Karpas-422 (cell line): ENCODE measurements around the gene TMED4. TPM values are rescaled to one million over a fixed set of nuclear protein-coding genes. Genes with fewer than 3 reads are reported as not detected.

Experiments used
- DNase-seq: peaks from one replicate; pipeline ENCODE4 v3.0.0-alpha.2; 2015
- H2AFZ ChIP-seq: fragments of 200-600 bp; sonication (generic); 2 replicates; pipeline ENCODE4 v1.6.1; 2014; ENCODE audit warnings: antibody characterized with exemption, low read length, mixed read lengths
- H3K27ac ChIP-seq: fragments of 200-600 bp; sonication (generic); 2 replicates; pipeline ENCODE4 v1.5.1; 2014; ENCODE audit warnings: mild to moderate bottlenecking, low read length, moderate library complexity
- H3K27me3 ChIP-seq: fragments of 200-600 bp; sonication (generic); 2 replicates; pipeline ENCODE4 v1.6.1; 2014; ENCODE audit warnings: low read length, mixed read lengths
- H3K36me3 ChIP-seq: fragments of 200-600 bp; sonication (generic); 2 replicates; pipeline ENCODE4 v1.6.1; 2014; ENCODE audit warnings: low read length, mixed read lengths; ENCODE audit not compliant: insufficient read depth
- H3K4me1 ChIP-seq: fragments of 200-600 bp; sonication (generic); 2 replicates; pipeline ENCODE4 v1.6.1; 2014; ENCODE audit warnings: mild to moderate bottlenecking, low read length, mixed read lengths
- H3K4me2 ChIP-seq: fragments of 200-600 bp; sonication (generic); 2 replicates; pipeline ENCODE4 v1.6.1; 2014; ENCODE audit warnings: low read length, low read depth, mild to moderate bottlenecking; ENCODE audit not compliant: poor library complexity, severe bottlenecking
- H3K4me3 ChIP-seq: fragments of 200-600 bp; sonication (generic); 2 replicates; pipeline ENCODE4 v1.5.1; 2014; ENCODE audit warnings: mild to moderate bottlenecking, antibody characterized with exemption, low read length, mixed read lengths
- H3K79me2 ChIP-seq: fragments of 200-600 bp; sonication (generic); 2 replicates; pipeline ENCODE4 v1.6.1; 2014; ENCODE audit warnings: mild to moderate bottlenecking, low read length, mixed read lengths
- H3K9ac ChIP-seq: fragments of 200-600 bp; sonication (generic); 2 replicates; pipeline ENCODE4 v1.6.0; 2014; ENCODE audit warnings: low read length
- H3K9me2 ChIP-seq: fragments of 200-600 bp; sonication (generic), shearing (Covaris generic); replicated peaks from 2 replicates; pipeline ENCODE4 v1.6.0; 2014; ENCODE audit warnings: mild to moderate bottlenecking, low read length, moderate library complexity; ENCODE audit not compliant: insufficient read depth
- H3K9me3 ChIP-seq: fragments of 300-700, 200-600 bp; sonication (generic); 2 replicates; pipeline ENCODE4 v1.6.1; 2014; ENCODE audit warnings: low read length, mixed read lengths
- H4K20me1 ChIP-seq: fragments of 200-600 bp; sonication (generic); 2 replicates; pipeline ENCODE4 v1.6.1; 2014; ENCODE audit warnings: mild to moderate bottlenecking, antibody characterized with exemption, low read length, low read depth; ENCODE audit not compliant: insufficient read depth
- total RNA-seq: library from RNA; depleted of rRNA; stranded (reverse); fragments of >200 nt; shearing (Covaris generic); gene quantifications from 2 replicates; pipeline ENCODE4 v1.2.3, GENCODE V29; 2014; ENCODE audit warnings: low replicate concordance; rRNA removed

TMED4 gene
- 62.0 and 66.2 TPM in 2 replicates for total RNA-seq

DNA sequence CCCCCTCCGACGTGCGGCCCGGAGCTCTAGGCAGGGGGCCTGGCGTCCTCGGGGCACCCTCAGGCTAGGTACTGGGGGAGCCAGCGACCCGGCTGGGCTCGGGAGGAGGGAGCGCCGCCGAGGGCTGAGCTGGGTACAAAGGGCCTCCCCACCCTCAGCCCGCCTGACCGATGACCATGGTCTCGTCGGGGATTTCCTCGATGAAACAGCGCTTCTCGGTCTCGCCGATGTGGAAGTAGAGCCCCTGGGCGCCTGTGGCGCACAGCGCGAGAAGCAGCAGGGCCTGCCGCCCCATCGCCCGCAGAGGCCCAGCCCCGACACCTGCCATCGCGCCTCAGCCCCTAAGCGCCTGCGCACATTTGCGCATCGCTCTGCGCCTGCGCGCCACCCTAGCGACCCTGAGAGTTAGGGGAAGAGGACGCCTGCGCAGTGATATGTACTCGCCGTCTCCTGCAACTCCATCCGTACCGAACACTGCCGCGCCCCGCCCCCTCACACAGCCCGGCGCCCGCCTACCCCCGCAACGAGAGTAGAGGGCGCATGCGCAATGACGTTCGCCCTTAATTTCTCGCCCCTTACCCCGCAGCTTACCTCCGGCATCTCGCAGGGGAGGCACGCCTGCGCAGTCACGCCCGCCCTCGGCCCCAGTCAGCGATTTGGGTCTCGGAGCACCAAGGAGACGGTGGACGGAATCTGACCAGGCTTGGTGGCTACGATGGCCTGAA lies at the start of gene TMED4:
TMED4 (minus strand) TSS at position 353 of the 725 bp plus-strand sequence; CDS start at position 328, 25 bp downstream.
- H3K9me2 ChIP-seq: no peaks in the 10 kb centered on the region
- H3K79me2 ChIP-seq: peaks cover 28% of the 10 kb centered on the region
- peaks cover 34% of the 10 kb centered on the region for H3K4me1 ChIP-seq
- no peaks in the 10 kb centered on the region for H3K27me3 ChIP-seq
- peak within 1 kb of the TSS; percentile 94 for H3K9ac ChIP-seq
- peak; percentile 99 for DNase-seq
- H3K4me3 ChIP-seq: peak within 1 kb of the TSS; percentile 89
- no peaks in the 10 kb centered on the region for H3K9me3 ChIP-seq
- H4K20me1 ChIP-seq: no peaks in the 10 kb centered on the region
- H3K27ac ChIP-seq: peak within 1 kb of the TSS; percentile 76
- H3K36me3 ChIP-seq: peaks cover 11% of the 10 kb centered on the region
- peak within 1 kb of the TSS; percentile 98 for H3K4me2 ChIP-seq
- peak within 1 kb of the TSS; percentile 99 for H2AFZ ChIP-seq

DNA sequence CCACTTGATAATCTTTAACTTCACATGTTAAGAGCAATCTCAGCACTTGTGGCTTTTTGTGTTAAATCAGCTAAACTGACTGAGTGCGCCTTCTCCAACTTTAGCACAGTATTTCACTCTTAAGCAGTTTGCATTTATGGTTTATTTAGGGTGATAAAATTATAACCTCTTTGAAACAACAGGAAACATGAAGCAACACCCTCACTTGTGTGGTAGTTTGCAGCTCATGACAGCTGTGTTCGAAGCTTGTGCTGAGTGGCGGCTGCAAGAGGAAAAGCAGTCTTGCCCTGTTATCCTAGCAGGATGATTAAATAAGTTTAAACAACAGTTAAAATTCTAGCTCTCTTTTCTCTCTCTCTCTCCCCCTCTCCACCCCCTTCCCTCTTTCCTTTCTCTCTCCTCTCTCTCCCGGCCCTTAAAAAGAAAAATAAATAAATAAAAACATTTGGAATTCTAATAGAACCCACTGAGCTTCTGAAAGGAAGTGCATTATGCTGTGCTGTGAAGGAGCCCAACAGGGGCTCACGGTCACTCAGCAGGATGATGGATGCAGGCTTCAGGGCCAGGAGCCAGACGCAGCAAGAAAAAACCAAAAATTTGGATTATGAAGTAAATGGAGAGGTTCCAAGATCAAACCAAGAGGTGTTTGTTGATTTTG lies 49.6 kb upstream of the TMED4 start:
- DNase-seq: no peak
- H2AFZ ChIP-seq: no peak overlapping the region
- H3K4me2 ChIP-seq: no peak overlapping the region
- H3K36me3 ChIP-seq: no peaks in the 10 kb centered on the region
- no peak overlapping the region for H3K27ac ChIP-seq
- peaks cover 5% of the 10 kb centered on the region; the same call in 1 of the 2 replicates for H3K4me1 ChIP-seq
- no peaks in the 10 kb centered on the region for H3K27me3 ChIP-seq
- no peaks in the 10 kb centered on the region for H3K9me3 ChIP-seq
- H3K4me3 ChIP-seq: no peak overlapping the region
- H3K79me2 ChIP-seq: peaks cover 36% of the 10 kb centered on the region
- no peaks in the 10 kb centered on the region for H4K20me1 ChIP-seq
- no peaks in the 10 kb centered on the region for H3K9me2 ChIP-seq
- no peak overlapping the region for H3K9ac ChIP-seq

- H3K4me2 ChIP-seq: no peak overlapping the region
- no peaks in the 10 kb centered on the region for H3K4me1 ChIP-seq
- H3K9ac ChIP-seq: no peak overlapping the region
- H3K9me2 ChIP-seq: no peaks in the 10 kb centered on the region
- H2AFZ ChIP-seq: no peak overlapping the region
- no peaks in the 10 kb centered on the region for H3K36me3 ChIP-seq
- no peaks in the 10 kb centered on the region for H4K20me1 ChIP-seq
- no peak for DNase-seq
- H3K9me3 ChIP-seq: no peaks in the 10 kb centered on the region
- no peak overlapping the region for H3K4me3 ChIP-seq
- peaks cover 43% of the 10 kb centered on the region for H3K79me2 ChIP-seq
- no peaks in the 10 kb centered on the region for H3K27me3 ChIP-seq
- H3K27ac ChIP-seq: no peak overlapping the region
Measured at GRCh38 chr7:44630792-44631457, 48.9 kb upstream of the TMED4 start.

DNA sequence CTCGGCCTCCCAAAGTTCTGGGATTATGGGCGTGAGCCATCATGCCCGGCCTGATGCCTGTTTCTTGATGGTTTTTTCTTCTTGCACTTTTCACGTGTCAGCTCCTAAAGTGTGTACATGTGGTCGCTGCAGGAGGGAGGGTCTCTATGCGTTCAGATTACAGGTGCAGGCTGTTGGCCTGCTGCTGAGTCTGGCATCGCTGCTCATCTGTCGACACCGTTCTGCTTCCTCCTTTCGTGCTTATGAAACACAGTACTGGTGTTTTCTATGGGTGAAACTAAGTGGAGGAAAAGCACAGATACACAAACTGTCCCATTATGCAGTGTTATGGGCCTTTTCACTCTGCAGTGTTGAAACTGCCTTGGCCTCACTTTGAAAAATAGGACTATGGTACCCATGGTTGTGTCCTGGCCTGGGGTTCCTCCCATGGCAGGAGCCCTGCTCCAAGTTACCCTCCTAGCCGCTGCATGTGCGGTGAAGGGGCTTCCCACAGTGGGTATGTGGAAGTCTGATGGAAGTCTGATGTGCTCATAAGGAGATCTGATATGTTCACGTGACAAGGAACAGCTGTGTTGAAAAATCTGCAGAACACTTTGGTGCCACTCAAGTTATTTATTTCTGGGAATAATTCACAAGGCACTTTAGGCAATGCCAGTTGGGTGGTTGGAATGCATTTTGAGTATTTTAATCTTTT lies 47.9 kb upstream of the TMED4 start:
- no peak overlapping the region for H2AFZ ChIP-seq
- H4K20me1 ChIP-seq: no peaks in the 10 kb centered on the region
- H3K27me3 ChIP-seq: no peaks in the 10 kb centered on the region
- H3K4me2 ChIP-seq: no peak overlapping the region
- no peak overlapping the region for H3K4me3 ChIP-seq
- H3K9me2 ChIP-seq: no peaks in the 10 kb centered on the region
- no peaks in the 10 kb centered on the region for H3K36me3 ChIP-seq
- DNase-seq: no peak
- H3K27ac ChIP-seq: no peak overlapping the region
- H3K4me1 ChIP-seq: no peaks in the 10 kb centered on the region
- H3K9me3 ChIP-seq: no peaks in the 10 kb centered on the region
- no peak overlapping the region for H3K9ac ChIP-seq
- peaks cover 52% of the 10 kb centered on the region for H3K79me2 ChIP-seq

DNA sequence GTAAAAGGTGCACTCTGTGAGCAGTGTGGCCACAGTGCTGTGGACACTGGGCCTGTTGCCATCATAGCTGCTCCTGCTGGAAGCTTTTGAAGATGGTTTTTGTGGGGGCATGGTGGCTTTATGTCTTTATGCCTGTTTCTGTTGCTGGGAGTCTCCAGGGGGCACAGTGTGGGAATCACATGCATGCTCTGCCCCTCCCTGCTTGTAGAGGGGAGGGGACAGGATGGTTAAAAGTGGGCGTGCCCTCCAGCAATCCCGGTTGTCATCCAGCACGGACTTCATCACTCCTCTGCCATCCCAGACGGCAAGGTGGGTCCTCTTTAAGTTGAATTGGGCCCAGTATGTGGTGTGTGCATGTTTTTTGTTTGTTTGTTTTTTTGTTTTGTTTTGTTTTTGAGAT lies 44.6 kb upstream of the TMED4 start:
- 0 out of 2 replicates have a peak, but pooled peaks cover 4% of the 10 kb centered on the region for H4K20me1 ChIP-seq
- no peak overlapping the region for H3K4me2 ChIP-seq
- H3K9me3 ChIP-seq: no peaks in the 10 kb centered on the region
- H3K4me1 ChIP-seq: no peaks in the 10 kb centered on the region
- H3K27ac ChIP-seq: no peak overlapping the region
- H3K9me2 ChIP-seq: no peaks in the 10 kb centered on the region
- H3K36me3 ChIP-seq: peaks cover 4% of the 10 kb centered on the region; the same call in 1 of the 2 replicates
- no peak for DNase-seq
- peaks cover 74% of the 10 kb centered on the region for H3K79me2 ChIP-seq
- no peak overlapping the region for H3K4me3 ChIP-seq
- no peak overlapping the region for H3K9ac ChIP-seq
- no peak overlapping the region for H2AFZ ChIP-seq
- H3K27me3 ChIP-seq: no peaks in the 10 kb centered on the region

DNA sequence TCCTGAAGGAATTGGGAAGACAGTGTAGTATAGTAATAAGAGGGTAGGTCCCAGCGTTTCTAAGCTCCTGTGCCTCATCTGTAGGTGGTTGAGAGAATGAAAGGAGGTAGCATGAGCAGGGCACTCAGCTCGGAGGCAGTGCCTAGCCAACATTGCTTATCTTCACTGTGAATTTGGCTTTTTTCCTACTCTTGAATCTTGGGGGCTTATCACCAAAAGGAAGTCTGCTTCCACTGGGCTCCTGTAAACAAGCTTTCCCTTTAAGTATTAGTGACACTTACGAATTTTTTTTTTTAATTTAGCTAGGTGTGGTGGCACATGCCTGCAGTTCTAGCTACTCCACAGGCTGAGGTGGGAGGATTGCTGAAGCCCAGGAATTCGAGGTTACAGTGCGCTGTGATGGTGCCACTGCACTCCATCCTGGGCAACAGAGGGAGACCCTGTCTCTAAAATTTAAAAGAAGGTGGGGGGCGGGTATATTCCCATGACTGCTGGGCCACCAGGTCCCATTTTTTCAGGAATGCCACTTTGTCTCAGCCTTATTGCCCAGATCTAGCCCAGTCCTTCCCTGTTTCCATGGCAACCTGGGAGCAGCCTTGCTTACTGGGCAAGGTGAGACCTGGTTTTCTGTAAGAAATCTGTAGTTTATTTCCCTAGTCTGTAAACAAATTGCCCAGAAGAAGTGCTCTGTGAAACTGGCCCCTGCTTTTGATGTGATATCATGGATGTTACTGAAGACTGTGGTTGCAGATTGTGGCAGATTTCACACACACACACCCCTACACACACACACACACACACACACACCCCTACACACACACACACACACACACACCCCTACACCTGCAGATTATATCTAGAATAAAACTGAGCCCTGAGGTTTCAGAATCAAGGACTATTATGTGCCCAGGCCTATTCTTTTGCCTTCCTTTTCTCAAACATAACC lies 43.8 kb upstream of the TMED4 start:
- H3K4me3 ChIP-seq: no peak overlapping the region
- no peaks in the 10 kb centered on the region for H3K27me3 ChIP-seq
- peaks cover 76% of the 10 kb centered on the region for H3K79me2 ChIP-seq
- H3K9me2 ChIP-seq: no peaks in the 10 kb centered on the region
- H3K9me3 ChIP-seq: no peaks in the 10 kb centered on the region
- H3K4me2 ChIP-seq: no peak overlapping the region
- no peak for DNase-seq
- no peak overlapping the region for H2AFZ ChIP-seq
- no peak overlapping the region for H3K27ac ChIP-seq
- H3K36me3 ChIP-seq: peaks cover 4% of the 10 kb centered on the region; the same call in 1 of the 2 replicates
- no peaks in the 10 kb centered on the region for H3K4me1 ChIP-seq
- 0 out of 2 replicates have a peak, but pooled peaks cover 4% of the 10 kb centered on the region for H4K20me1 ChIP-seq
- H3K9ac ChIP-seq: no peak overlapping the region

DNA sequence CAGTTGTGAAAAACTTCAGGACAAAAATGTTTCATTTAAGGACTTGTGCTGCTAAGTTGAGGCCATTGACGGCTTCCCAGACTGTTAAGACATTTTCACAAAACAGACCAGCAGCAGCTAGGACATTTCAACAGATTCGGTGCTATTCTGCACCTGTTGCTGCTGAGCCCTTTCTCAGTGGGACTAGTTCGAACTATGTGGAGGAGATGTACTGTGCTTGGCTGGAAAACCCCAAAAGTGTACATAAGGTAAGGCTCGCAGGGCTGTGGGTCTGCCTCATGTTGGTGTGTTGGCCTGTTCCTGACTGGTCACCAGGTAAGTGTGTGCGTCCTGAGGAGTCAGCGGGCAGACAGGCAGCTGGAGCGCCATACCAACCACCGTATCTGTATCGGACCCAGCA lies 42.3 kb upstream of the TMED4 start:
- Histone ChIP-seq H3K4me2 (no peak overlapping the region), H2AFZ (no peak overlapping the region), H4K20me1 (0 out of 2 replicates have a peak, but pooled peaks cover 4% of the 10 kb centered on the region), H3K4me1 (no peaks in the 10 kb centered on the region), H3K9me3 (no peaks in the 10 kb centered on the region), H3K79me2 (peaks cover 83% of the 10 kb centered on the region), H3K27ac (no peak overlapping the region), H3K4me3 (no peak overlapping the region), H3K9ac (no peak overlapping the region), H3K9me2 (no peaks in the 10 kb centered on the region), H3K27me3 (no peaks in the 10 kb centered on the region), H3K36me3 (peaks cover 4% of the 10 kb centered on the region; the same call in 1 of the 2 replicates)
- no peak for DNase-seq
